ENCODE data around the gene FMOD. TPM values are rescaled to one million over a fixed set of nuclear protein-coding genes. Genes with fewer than 3 reads are reported as not detected.
"Not testable (repeated sequence)": the region's sequence is repeated elsewhere in the genome, so short reads cannot be mapped to it uniquely, and the experiment has no call there.

FMOD gene
- total RNA-seq, 4 donors from 2014 or later: 13.3 to 36.6 (median 22.9) TPM

GRCh38 chr1:203301331-203301668 is 49.6 kb downstream of the FMOD start:
- no peaks in the 10 kb centered on the region for H3K36me3 ChIP-seq
- no peak for DNase-seq (ENCODE audit: low spot score in 2 of 2)
- H3K4me3 ChIP-seq: no peak overlapping the region
- H3K27ac ChIP-seq: peak overlapping the region; percentile 70
- H3K9me3 ChIP-seq: no peaks in the 10 kb centered on the region
- H3K4me1 ChIP-seq: peaks cover 46% of the 10 kb centered on the region
- TF ChIP-seq CTCF (IDR thresholded peaks at IDR 0.05): no peak
- TF ChIP-seq EP300 (IDR thresholded peaks at IDR 0.05): no peak
- TF ChIP-seq POLR2A (IDR thresholded peaks at IDR 0.05): no peak
- TF ChIP-seq POLR2AphosphoS5 (IDR thresholded peaks at IDR 0.05): no peak
- H3K27me3 ChIP-seq: no peaks in the 10 kb centered on the region

- DNase-seq (ENCODE audit: low spot score in 2 of 2): no peak
- WGBS: 52% methylated on average over 11 of the region's 11 CpGs
- TF ChIP-seq POLR2A (IDR thresholded peaks at IDR 0.05) (no peak), EP300 (IDR thresholded peaks at IDR 0.05) (no peak), CTCF (IDR thresholded peaks at IDR 0.05) (no peak), POLR2AphosphoS5 (IDR thresholded peaks at IDR 0.05) (no peak)
- Histone ChIP-seq H3K4me3 (no peak overlapping the region), H3K36me3 (no peaks in the 10 kb centered on the region), H3K27ac (peak overlapping the region; percentile 70), H3K27me3 (no peaks in the 10 kb centered on the region), H3K4me1 (peaks cover 46% of the 10 kb centered on the region), H3K9me3 (no peaks in the 10 kb centered on the region)
Measured at GRCh38 chr1:203300441-203301330, 50.2 kb downstream of the FMOD start.

- WGBS: 97% methylated on average over 8 of the region's 8 CpGs
- DNase-seq (ENCODE audit: low spot score in 2 of 2); H3K27ac ChIP-seq; H3K4me3 ChIP-seq; H3K27me3 ChIP-seq; H3K9me3 ChIP-seq; H3K36me3 ChIP-seq: not testable (repeated sequence)
- H3K4me1 ChIP-seq: peaks cover 44% of the 10 kb centered on the region
Measured at GRCh38 chr1:203299719-203300429, 51.0 kb downstream of the FMOD start.

GRCh38 chr1:203299169-203299568 is 51.8 kb downstream of the FMOD start:
- no peaks in the 10 kb centered on the region for H3K27me3 ChIP-seq
- peaks cover 37% of the 10 kb centered on the region for H3K4me1 ChIP-seq
- H3K9me3 ChIP-seq: no peaks in the 10 kb centered on the region
- no peak overlapping the region for H3K4me3 ChIP-seq
- TF ChIP-seq POLR2A (IDR thresholded peaks at IDR 0.05) (no peak), POLR2AphosphoS5 (IDR thresholded peaks at IDR 0.05) (no peak), EP300 (IDR thresholded peaks at IDR 0.05) (no peak), CTCF (IDR thresholded peaks at IDR 0.05) (no peak)
- DNase-seq (ENCODE audit: low spot score in 2 of 2): no peak
- no peaks in the 10 kb centered on the region for H3K36me3 ChIP-seq
- H3K27ac ChIP-seq: no peak overlapping the region
- 86% methylated on average over 4 of the region's 4 CpGs for WGBS

- no peak for DNase-seq (ENCODE audit: low spot score in 2 of 2)
- peaks cover 23% of the 10 kb centered on the region for H3K4me1 ChIP-seq
- TF ChIP-seq POLR2AphosphoS5 (IDR thresholded peaks at IDR 0.05): no peak
- TF ChIP-seq EP300 (IDR thresholded peaks at IDR 0.05): no peak
- no peak for TF ChIP-seq POLR2A (IDR thresholded peaks at IDR 0.05)
- TF ChIP-seq CTCF (IDR thresholded peaks at IDR 0.05): no peak
- H3K36me3 ChIP-seq: no peaks in the 10 kb centered on the region
- no peaks in the 10 kb centered on the region for H3K27me3 ChIP-seq
- no peaks in the 10 kb centered on the region for H3K9me3 ChIP-seq
- H3K4me3 ChIP-seq: no peak overlapping the region
- WGBS: 89% methylated on average over 4 of the region's 7 CpGs
- no peak overlapping the region for H3K27ac ChIP-seq
Measured at GRCh38 chr1:203296460-203297073, 54.4 kb downstream of the FMOD start.
